Activated naive CD4-positive, alpha-beta T cell treated with anti-CD3 and anti-CD28 coated beads, Interleukin-2, amount 50 U/mL, for 16 hours (primary cell): ENCODE measurements around the gene LRMDA.

Source experiments
- DNase-seq: peaks from one replicate; pipeline ENCODE4 v3.0.0-alpha.2; 2020

The LRMDA gene

DNA sequence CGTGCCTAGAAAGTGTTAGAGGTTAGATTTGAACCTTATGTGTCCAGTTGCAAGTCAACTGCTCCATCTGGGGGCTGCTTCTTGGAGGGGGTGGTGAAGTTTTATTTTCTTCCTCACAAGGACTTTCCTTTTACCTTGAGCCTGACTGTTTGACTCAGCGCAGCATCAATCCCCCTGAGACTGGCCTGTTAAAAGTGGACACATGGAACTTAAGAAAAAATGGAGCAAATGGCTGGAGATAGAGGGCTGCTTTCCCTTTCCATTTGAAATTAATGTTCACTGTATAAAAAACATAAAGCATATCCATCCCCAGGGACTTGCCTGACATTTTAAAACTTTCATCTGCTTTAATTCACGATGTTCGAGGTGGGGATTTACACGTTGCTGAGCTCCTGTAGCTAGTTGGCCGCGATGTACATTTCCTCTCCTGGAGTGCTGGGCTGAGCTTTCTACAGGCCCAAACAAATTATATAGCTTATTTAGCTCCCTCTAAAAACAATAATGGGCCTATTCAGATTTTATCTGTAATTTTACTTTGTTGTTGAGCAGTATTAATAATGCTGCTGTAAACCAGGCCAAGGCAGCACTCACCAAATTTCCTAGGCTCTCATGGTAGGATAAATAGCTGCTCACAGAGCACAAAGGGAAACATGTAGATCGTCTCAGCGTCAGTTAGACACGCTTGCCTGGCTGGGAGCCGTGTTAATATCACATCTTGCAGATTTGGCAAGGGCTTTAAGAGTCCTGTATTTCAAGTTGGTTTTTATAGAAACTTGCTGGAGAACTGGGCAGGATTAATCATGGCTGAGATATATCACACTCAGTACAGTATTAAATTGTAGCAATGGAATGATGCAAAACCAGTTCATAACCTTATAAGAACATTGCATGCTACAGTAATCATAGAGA lies 251.5 kb downstream of the LRMDA start:
- no peak for DNase-seq

DNA sequence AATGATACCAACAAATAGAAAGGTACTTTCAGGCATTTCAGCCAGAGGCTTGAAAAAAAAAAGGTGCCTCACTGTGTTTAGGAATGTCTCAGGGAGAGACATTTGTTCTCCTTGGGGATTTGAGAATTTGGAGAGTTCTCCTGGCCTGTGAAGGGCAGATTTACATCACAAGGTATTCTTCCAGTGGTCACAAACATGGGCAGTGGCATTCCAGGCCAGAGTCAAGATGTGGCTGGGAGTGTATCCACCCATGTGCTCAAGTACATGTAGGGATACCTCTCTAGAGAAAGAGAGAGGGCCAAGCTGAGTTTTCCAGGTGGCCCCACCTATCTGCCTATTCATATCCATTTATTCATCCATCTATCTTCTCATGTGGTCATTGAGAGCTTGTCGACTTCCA lies 253.8 kb downstream of the LRMDA start:
- DNase-seq = no peak

DNA sequence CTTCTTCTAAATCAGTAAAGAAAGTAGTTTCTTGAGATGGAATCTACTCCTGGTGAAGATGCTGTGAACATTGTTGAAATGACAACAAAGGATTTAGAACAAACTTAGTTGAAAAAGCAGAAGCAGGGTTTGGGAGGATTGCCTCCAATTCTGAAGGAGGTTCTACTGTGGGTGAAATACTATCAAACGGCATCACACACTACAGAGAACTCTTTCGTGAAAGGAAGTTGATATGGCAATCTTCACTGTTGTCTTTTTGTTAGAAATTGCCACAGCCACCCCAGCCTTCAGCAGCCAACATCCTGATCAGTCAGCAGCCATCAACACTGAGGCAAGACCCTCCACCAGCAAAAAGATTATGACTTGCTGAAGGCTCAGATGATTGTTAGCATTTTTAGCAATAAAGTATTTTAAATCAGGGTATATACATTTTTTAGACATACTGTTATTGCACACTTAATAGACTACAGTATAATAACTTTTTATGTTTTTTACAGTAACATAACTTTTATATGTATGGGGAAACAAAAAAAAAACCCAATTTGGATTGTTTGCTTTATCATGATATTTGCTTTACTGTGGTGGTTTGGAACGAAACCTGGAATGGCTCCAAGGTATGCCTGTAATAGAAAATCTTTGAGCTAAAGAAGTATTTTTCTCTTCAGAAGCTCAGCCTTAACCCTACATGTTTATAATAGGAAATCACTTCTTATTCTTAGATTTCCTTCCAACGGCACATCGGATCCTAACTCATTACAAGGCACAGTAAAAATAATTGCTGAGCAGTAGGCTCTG lies 257.3 kb downstream of the LRMDA start:
- no peak for DNase-seq

DNA sequence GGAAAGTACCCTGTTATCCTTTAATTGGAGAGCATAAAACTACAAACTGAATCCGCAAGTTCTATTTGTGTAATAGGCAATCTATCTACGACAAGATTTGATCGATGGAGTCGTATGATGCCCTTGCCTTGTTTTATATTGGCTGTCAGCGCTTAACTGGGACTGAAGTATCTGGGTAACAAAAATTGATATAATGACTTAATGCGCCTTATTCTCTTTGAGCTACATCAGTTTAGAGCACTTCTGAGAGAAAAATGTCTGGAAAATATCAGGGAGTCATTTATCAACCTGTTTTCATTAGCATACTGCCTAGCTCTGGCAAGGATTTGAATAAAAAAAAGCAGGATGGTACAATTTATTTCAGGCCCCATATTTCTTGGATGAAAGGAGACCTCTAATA lies 262.1 kb downstream of the LRMDA start:
- DNase-seq = no peak

DNA sequence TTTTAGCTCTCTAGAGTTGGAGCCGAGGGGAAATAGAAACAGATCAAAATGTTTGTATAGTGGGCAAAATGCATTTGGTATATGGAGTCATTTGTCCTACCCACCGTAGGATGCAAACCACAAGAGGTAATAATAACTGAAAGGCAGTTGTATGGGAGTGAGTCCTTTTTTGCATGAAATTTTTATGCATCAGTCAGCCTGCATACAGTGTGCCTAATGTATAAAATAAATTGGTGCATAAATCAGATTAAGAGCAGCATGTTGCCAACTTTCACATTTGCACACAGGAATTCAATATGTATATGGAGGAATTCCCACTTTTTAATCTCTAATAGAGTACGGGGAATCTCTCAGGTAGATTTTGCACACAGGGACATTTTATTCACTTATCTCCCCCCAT lies 262.8 kb downstream of the LRMDA start:
- no peak for DNase-seq

DNA sequence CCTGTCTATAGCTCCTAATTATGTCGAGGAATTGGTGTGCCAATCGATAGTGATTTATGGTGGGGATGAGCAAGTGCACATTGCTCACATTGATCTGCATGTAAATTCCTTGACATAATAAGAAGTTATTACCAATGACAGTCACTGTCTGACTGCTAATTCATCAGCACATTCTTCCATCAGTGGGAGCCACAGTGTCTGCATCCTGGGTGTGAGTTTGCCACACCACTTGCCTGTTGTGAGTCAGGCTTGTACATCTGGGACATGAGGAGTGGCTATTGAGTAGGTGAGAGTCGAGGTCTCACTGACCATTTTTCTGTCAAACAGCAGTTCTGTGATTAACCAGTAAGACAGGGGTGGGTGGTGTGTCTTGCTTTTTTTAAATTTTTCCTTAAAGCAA lies 263.4 kb downstream of the LRMDA start:
- DNase-seq = no peak

DNA sequence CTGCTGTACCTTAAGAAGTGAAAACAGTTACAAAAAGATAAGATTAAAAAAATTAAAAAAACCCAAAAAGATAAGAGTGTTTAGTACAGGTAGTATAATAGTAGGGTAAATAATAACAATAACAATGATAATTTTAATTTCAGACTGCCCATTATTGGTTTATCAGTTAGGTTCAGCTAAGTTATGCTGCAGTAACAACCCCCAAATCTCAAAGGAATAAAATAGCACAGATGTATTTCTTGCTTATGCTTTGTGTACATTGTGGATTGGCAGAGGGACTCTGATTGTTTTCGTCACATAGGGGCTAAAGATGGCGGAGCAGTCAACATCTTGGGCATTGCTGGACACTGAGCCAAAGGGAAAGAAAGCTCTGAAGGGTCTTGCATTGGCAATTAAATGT lies 264.6 kb downstream of the LRMDA start:
- DNase-seq = no peak

DNA sequence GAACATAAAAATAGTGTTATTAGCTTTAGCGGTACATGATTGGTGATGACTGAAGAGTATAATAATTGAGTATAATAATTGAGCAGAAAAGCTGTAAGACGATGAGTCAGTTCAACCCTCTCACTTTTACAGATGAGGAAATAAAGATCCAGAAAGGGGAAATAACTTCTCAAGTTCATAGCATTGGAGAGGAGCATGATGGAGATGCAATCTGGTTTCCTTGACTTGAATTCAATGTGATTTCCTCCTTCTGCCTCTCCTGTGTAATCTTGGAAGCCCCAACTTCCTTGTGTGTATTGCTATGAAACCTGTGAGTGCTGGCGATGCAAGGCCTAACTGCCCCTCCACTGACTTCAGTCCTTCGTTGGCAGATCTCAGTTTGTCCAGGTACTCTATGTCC lies 265.1 kb downstream of the LRMDA start:
- no peak for DNase-seq

DNA sequence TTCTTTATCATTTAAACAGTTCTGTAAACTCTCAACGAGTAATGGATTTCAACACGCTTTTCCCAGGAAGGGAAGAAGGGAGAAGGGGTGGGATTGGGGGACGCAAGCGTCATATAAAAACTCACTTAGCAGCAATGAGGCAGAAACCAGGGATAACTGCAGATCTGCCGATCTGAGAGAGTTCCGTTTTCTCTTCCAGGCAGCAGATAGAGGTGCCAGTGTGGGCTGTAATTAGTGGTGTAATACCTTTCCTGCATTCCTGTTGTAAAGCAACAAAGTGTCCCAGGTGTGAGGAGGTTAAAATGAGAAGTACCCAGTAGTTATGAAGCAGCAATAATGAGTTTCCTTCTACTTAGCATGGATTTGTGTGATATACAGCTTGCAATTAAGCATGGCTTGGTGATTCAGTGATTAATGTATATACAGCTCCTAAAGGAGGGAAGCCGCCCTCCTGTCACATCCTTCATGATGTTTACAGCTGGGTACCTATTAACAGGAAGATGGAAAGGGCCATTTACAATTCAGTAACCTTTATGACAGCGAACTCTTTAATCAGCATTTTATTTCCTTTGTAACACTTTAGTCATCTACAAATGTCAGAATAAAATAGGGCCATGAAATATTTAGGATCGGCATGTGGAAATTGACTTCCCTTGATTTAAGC lies 271.9 kb downstream of the LRMDA start:
- no peak for DNase-seq

DNA sequence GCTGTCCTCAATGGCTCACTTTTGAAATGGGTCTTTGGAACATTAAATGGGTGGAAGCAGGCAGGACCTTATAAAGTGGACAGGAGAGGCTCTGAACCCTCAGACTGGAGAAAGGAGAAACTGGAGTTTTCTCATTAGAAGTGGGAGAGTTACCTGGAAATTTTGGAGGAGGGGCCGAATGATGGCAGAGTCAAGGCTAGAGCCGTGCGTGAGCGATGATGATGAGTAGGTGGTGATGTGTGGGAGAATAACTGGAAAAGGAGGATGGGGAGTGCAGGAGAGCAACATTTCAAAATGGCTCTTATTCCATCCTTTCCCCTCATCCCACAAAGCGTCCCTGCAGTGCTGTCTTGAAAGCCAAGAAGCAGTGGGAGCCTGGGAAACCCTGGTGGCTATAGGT lies 274.0 kb downstream of the LRMDA start:
- no peak for DNase-seq

DNA sequence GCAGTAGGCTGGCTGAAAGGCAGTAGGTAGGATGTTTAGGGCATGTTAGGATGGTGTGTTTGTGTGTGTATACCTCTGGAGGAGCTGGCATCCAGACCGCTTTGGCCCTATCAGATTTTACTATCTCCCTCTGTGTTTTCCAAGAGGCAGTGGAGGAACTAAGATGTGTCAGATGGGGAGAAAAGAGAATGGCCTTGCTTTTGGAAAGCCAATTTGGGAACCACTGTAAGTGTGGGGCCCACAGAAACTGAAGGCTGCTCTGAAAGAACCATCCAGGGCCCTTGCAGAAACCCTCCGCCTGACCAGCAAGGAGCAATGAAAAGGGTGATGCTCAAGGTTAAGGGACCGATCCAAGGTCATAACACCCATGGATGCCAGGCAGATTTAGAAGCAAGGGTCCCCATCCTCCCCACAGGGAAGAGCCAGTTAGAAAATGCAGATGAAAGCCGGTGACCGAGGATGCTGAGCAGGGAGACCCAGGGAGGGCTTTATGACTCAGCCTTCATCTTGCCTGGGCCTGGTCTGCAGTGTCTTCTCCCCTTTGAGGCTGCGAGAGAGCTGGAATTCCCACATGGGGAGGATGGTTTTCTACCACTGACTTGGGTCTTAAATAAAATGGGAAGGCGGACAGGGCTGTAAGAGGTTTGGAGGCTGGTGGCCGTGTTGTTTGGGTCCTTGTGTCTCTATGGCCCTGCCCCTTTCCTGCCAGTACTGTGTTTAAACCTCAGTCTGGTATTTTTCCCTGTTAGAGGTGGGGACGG lies 275.8 kb downstream of the LRMDA start:
- DNase-seq = no peak

DNA sequence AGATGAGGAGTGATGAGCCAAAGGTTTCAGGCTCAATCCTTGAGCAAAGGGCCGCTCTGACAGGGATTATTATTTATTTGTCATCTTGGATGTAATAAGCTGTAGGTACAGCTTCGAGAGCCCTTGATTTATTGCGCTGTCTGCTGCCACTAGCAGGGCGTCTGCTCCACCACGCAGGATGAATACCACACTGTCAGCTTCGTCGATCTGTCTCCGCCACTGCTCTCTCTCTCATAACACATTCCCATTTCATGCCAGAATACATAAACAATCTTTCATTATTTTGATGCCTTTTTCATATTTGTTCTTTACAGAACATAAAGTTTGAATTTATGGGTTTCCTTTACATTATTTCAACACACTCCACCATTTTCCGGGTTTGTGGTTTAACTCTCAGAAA lies 276.6 kb downstream of the LRMDA start:
- no peak for DNase-seq

DNA sequence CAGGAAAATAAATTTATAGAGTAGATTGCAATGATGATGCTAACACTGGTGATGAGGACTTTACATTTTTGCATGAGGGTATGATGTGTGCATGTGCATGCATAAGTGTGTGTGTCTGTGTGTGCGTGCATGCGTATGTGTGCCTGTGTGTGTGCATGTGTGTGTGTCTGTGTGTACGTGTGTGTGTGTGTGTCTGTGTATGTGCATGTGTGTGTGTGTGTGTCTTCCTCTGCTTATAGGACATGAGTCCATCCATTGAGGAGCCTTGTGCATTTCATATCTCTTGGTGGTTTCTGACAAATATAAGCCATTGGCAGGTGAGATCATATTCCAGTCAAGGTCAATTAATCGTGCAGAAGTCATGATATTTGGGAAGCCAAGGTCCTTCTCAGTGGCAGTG lies 277.8 kb downstream of the LRMDA start:
- no peak for DNase-seq

DNA sequence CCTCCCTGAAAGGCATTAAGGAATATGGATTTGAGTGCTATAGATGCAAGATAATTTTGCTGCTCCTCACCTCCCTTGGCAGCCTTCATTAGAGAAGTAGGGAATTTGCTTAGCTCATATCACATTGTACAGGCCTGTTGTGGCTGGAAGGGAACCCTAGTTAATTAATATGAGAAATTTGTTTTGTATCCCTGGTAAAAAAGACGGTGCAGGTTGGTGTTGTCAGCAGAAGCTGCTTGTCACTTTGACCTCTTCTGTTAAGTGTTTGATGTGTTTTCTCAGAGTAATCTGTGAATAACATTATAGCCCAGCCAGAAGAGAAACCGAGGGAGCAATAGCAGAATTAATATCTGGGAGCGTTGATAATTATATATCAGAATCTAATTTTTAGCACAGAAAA lies 278.4 kb downstream of the LRMDA start:
- no peak for DNase-seq

DNA sequence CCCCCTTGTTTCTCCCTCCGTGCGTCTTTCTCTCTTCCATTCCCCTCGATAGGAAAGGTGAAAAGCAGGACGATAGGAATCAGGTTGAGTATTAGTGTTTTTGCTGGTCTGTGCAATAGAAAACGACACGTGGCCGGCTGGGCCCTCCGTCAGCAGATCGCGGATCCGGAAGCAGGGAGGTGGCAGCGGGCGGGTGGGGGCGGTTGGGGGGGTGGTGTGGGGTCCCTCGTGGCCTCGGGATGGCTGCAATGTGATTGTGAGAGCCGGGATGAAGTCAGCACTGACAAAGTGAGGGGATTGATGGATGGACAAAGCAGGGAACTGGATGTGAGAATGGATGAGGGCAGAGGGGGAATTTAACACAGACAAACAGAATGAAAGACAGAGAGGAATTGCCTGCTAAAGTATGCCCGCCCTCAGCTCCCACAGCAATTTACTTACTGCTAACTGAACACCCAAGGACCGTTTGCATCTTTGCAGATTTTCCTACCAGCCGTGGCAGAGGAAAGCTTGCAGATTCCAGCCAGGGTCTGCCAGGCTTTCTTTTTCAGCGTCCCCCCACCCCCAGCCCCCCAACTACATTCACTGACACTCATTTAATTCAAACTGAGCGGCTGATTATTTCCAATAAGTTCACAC lies 280.9 kb downstream of the LRMDA start:
- DNase-seq = no peak

DNA sequence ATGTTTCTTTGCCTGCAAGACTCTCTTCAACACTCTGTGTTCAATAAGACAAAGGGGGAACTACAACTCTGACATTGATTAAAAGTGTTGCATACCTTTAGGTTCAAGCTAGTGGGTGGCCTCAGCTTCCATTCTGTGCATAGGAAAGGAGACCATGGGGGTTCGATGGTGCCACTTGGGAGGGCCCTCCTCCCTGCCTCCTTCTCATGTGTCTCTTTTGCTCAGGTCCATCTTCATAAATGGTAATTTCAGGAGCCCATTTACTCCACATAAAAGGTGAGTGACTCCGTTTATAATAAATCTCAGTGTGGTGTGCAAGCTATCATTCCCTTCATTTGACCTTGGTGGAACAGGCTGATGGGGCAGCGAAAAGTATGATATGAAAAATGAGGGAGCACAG lies 285.1 kb downstream of the LRMDA start:
- no peak for DNase-seq

DNA sequence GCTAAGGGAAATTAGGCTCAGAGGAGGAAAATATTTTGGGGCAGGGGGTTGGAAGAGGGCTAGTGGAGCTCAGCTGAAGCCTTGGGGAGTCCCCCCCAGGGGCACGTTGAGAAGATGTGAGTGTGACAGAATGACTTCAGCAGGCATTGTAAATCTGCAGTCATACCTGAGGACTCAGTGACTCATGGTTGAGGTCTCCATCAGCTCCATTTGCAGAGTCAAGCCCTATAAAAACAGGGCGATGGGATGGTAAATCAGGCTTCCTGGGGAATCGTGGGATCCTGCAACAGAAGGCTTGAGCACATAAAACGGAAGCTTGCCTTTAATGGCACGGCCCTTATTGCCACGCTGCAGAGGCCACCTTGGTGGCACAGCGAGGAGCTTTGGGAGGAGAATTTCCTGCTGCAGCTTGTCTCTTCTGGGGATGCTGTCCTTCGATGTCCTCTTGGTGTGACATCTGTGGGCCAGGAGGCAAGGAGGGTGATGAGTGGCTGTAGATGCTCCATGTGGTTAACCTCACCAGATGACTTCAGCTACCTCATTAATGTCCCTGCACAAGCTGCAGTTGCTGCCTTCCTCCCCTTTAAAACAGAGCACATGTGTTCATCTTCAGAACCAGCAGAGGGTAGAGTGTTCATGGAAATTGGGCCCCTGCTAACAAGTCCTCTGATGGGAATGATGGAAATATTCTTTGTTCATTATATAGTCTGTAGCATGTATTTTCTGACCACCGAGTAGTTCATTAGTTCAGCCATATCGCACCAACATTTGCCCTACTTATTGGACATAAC lies 285.9 kb downstream of the LRMDA start:
- DNase-seq = no peak

DNA sequence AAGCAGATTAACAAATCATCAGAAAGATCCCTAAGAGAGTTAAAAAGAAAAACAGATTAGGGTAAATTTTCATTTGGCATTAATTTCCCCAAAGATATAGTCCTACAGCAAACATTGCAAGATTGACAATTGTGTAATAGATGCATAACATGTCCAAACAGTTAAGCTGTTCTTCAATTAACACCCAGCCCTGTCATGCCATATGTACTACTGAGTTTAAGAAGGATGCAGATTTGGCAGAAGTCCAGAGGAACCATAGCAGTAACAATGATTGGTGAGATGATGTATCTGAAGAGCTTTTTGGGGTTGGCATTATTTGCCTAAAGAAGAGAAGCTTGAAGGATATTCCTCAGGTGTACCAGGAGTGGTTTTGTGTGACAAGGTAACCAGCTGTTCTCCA lies 287.6 kb downstream of the LRMDA start:
- DNase-seq = no peak

DNA sequence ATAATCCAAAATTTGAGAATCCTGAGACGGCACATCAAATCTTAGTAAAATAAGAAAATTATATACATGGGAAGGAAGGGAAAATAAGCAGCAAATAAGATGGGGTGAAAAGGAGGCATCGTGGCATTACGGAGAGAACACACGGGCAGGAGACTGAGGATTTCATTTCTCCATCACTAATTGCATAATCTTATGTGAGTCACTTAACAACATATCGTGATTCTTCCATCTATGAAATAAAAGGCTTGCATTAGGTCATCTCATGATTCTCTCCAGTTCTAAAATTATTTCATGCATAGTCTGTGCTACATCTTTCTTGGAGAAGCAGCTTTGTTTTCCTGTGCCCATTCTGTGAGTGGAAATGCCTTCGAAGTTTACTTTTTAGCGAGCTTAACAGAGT lies 288.7 kb downstream of the LRMDA start:
- no peak for DNase-seq

DNA sequence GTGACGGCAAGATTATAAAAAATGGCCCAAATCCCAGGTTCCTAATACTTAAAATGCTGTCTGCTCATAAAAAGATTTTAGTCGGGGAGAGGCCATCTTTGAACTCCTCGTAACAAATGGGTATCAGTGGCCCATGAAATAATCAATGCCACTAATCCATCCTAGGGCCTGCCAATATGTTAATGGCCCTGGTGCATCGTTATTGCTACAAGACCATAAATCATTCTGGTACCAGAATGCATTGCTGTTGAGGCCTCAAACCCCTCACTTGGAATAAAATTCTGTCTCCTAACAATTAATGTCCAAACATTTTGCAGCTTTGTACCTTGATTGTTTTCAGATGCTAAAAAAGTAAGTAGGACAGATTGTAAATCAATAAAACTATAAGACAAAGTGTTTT lies 290.6 kb downstream of the LRMDA start:
- no peak for DNase-seq

DNA sequence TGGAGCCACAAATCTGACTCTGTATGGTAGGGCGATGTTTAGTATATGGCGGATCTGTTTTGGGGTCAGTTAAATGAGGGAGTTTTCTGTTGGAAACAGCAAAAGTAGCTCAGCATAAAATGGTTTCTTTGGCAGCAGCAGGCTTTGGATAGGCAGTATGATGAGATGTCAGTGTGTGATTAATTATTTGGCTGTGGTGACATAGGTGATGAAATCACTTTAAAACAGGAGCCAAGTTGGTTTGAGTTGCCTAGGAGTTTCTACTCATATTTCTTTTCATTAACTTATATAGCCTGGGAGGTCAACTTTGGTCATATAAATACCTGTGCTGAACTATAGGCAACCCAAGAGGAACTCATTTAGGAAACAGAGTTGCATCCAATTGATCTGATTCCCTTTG lies 291.2 kb downstream of the LRMDA start:
- no peak for DNase-seq
